ENCODE results near the gene FDX2.

- TF ChIP-seq GATA2 (IDR thresholded peaks at IDR 0.05; ENCODE audit: low read depth, low read length) (no peak), GATA3 (IDR thresholded peaks at IDR 0.05; ENCODE audit: low read depth, low read length) (no peak)
Observed at GRCh38 chr19:10334588-10335351, 19.0 kb upstream of the FDX2 start.

All from SH-SY5Y (cell line).